ENCODE measurements around the gene OR10W1. TPM values are rescaled to one million over a fixed set of nuclear protein-coding genes. Genes with fewer than 3 reads are reported as not detected.

The OR10W1 gene
- total RNA-seq, 1 experiment from 2014 or later, result not detected

DNA sequence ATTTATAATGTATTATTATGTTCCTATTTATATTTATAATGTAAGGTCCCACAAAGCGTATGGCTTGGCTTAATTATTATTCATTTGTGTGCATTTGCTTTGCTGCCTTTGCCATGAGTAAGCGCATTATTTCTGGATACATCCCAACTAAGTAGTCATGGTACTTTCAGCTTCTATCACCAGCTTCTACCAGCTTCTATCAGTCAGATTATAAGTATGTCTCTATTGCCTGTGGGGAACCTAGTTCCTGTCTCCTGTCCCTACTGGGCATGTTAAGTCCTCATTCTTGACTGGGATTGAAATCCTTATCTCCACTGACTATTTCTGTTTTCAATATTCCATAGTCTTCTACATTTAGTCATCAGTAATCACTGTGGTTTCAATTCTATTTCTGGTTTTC lies 33.5 kb upstream of the OR10W1 start:
- no peaks in the 10 kb centered on the region for H3K9me3 ChIP-seq (ENCODE audit: control insufficient read depth in 1 of 2, insufficient read depth in 1 of 2, low read depth in 1 of 2, low read length in 2 of 2)
- no TSS peak for BruUV-seq (replicated peaks)
- H3K4me2 ChIP-seq (ENCODE audit: low read length), result no peak overlapping the region
- no peaks in the 10 kb centered on the region for H3K36me3 ChIP-seq (ENCODE audit: control insufficient read depth in 1 of 2, insufficient read depth in 2 of 2, low read length in 2 of 2)
- no peaks in the 10 kb centered on the region for H3K4me1 ChIP-seq (ENCODE audit: control insufficient read depth in 1 of 2, insufficient read depth in 2 of 2, low read length in 2 of 2)
- no peak for ATAC-seq
- H3K9ac ChIP-seq (ENCODE audit: low read length), result no peak overlapping the region
- no peak for DNase-seq (ENCODE audit: low read depth, low spot score)
- H3K79me2 ChIP-seq (ENCODE audit: insufficient read depth, low read length), result no peaks in the 10 kb centered on the region
- POLR2A ChIA-PET, result no interaction called here
- no peaks in the 10 kb centered on the region for H3K27me3 ChIP-seq (ENCODE audit: insufficient read depth, low read length)
- no peak for TF ChIP-seq EZH2 (IDR thresholded peaks at IDR 0.05)
- H4K20me1 ChIP-seq (ENCODE audit: insufficient read depth), result no peaks in the 10 kb centered on the region
- RAD21 ChIA-PET (ENCODE audit: low non-redundant PET in 1 of 2, low total read pairs in 2 of 2, uncharacterized antibody in 2 of 2, unreplicated experiment in 2 of 2), result no interaction called here
- CTCF ChIA-PET, result no interaction called here
- no peak overlapping the region for H3K27ac ChIP-seq (ENCODE audit: low read depth, low read length)
- no peak overlapping the region for H2AFZ ChIP-seq (ENCODE audit: low read depth, low read length, poor library complexity, severe bottlenecking)
- H3K9me2 ChIP-seq (ENCODE audit: insufficient read depth), result no peaks in the 10 kb centered on the region
- H3K4me3 ChIP-seq (replicated peaks in 1 of 2; ENCODE audit: low read depth in 1 of 2, low read length in 2 of 2), result no peak overlapping the region
- intact Hi-C loops (cut with micrococcal nuclease), result no loop called here

DNA sequence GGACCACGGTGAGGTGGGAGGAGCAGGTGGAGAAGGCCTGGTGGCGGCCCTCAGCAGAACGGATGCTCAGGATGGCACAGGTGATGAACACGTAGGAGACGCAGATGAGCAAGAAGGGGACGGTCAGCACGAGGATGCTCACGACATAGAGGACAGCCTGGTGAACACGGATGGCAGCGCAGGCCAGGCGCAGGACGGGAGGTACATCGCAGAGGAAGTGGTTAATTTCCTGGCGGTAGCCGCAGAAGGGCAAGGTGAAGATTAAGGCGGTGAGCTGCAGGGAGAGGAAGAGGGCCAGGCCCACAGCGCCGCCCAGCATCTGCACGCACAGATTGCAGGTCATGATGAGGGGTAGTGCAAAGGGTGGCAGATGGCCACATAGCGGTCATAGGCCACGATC lies 24.0 kb upstream of the OR10W1 start:
- RAD21 ChIA-PET (ENCODE audit: low non-redundant PET in 1 of 2, low total read pairs in 2 of 2, uncharacterized antibody in 2 of 2, unreplicated experiment in 2 of 2), result no interaction called here
- POLR2A ChIA-PET, result no interaction called here
- no peak for DNase-seq (ENCODE audit: low read depth, low spot score)
- H3K79me2 ChIP-seq (ENCODE audit: insufficient read depth, low read length), result no peaks in the 10 kb centered on the region
- no peaks in the 10 kb centered on the region for H3K9me2 ChIP-seq (ENCODE audit: insufficient read depth)
- H3K4me1 ChIP-seq (ENCODE audit: control insufficient read depth in 1 of 2, insufficient read depth in 2 of 2, low read length in 2 of 2), result no peaks in the 10 kb centered on the region
- no peaks in the 10 kb centered on the region for H4K20me1 ChIP-seq (ENCODE audit: insufficient read depth)
- intact Hi-C loops (cut with micrococcal nuclease), result no loop called here
- H2AFZ ChIP-seq (ENCODE audit: low read depth, low read length, poor library complexity, severe bottlenecking), result no peak overlapping the region
- no peaks in the 10 kb centered on the region for H3K36me3 ChIP-seq (ENCODE audit: control insufficient read depth in 1 of 2, insufficient read depth in 2 of 2, low read length in 2 of 2)
- H3K9me3 ChIP-seq (ENCODE audit: control insufficient read depth in 1 of 2, insufficient read depth in 1 of 2, low read depth in 1 of 2, low read length in 2 of 2), result no peaks in the 10 kb centered on the region
- H3K9ac ChIP-seq (ENCODE audit: low read length), result no peak overlapping the region
- no peak for ATAC-seq
- H3K4me2 ChIP-seq (ENCODE audit: low read length), result no peak overlapping the region
- TF ChIP-seq ZNF274 (IDR thresholded peaks at IDR 0.05; ENCODE audit: low read depth, low read length), result no peak
- no peak for TF ChIP-seq FOSL1 (IDR thresholded peaks at IDR 0.05; ENCODE audit: low read depth)
- no peak for TF ChIP-seq YY1 (IDR thresholded peaks at IDR 0.05; ENCODE audit: extremely low read depth, insufficient replicate concordance, low read depth, low read length)
- no peak for TF ChIP-seq EGR1 (IDR thresholded peaks at IDR 0.05; ENCODE audit: low read depth)
- TF ChIP-seq, protein P1, sequence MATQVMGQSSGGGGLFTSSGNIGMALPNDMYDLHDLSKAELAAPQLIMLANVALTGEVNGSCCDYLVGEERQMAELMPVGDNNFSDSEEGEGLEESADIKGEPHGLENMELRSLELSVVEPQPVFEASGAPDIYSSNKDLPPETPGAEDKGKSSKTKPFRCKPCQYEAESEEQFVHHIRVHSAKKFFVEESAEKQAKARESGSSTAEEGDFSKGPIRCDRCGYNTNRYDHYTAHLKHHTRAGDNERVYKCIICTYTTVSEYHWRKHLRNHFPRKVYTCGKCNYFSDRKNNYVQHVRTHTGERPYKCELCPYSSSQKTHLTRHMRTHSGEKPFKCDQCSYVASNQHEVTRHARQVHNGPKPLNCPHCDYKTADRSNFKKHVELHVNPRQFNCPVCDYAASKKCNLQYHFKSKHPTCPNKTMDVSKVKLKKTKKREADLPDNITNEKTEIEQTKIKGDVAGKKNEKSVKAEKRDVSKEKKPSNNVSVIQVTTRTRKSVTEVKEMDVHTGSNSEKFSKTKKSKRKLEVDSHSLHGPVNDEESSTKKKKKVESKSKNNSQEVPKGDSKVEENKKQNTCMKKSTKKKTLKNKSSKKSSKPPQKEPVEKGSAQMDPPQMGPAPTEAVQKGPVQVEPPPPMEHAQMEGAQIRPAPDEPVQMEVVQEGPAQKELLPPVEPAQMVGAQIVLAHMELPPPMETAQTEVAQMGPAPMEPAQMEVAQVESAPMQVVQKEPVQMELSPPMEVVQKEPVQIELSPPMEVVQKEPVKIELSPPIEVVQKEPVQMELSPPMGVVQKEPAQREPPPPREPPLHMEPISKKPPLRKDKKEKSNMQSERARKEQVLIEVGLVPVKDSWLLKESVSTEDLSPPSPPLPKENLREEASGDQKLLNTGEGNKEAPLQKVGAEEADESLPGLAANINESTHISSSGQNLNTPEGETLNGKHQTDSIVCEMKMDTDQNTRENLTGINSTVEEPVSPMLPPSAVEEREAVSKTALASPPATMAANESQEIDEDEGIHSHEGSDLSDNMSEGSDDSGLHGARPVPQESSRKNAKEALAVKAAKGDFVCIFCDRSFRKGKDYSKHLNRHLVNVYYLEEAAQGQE (IDR thresholded peaks at IDR 0.05; ENCODE audit: low read depth), result no peak
- no peak for TF ChIP-seq SRF (IDR thresholded peaks at IDR 0.05; ENCODE audit: low read depth)
- TF ChIP-seq, protein P2, sequence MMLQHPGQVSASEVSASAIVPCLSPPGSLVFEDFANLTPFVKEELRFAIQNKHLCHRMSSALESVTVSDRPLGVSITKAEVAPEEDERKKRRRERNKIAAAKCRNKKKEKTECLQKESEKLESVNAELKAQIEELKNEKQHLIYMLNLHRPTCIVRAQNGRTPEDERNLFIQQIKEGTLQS (IDR thresholded peaks at IDR 0.05), result no peak
- TF ChIP-seq RAD21 (IDR thresholded peaks at IDR 0.05; ENCODE audit: low read depth), result no peak
- TF ChIP-seq EZH2 (IDR thresholded peaks at IDR 0.05), result no peak
- TF ChIP-seq JUND (IDR thresholded peaks at IDR 0.05), result no peak
- TF ChIP-seq CBX3 (IDR thresholded peaks at IDR 0.05; ENCODE audit: low read depth), result no peak
- TF ChIP-seq EZH2phosphoT487 (IDR thresholded peaks at IDR 0.05; ENCODE audit: borderline replicate concordance), result no peak
- TF ChIP-seq ZFX (IDR thresholded peaks at IDR 0.05), result no peak
- TF ChIP-seq POLR2AphosphoS5 (IDR thresholded peaks at IDR 0.05; ENCODE audit: low read depth, low read length), result no peak
- TF ChIP-seq SP1 (IDR thresholded peaks at IDR 0.05; ENCODE audit: low read depth), result no peak
- TF ChIP-seq, protein P3, sequence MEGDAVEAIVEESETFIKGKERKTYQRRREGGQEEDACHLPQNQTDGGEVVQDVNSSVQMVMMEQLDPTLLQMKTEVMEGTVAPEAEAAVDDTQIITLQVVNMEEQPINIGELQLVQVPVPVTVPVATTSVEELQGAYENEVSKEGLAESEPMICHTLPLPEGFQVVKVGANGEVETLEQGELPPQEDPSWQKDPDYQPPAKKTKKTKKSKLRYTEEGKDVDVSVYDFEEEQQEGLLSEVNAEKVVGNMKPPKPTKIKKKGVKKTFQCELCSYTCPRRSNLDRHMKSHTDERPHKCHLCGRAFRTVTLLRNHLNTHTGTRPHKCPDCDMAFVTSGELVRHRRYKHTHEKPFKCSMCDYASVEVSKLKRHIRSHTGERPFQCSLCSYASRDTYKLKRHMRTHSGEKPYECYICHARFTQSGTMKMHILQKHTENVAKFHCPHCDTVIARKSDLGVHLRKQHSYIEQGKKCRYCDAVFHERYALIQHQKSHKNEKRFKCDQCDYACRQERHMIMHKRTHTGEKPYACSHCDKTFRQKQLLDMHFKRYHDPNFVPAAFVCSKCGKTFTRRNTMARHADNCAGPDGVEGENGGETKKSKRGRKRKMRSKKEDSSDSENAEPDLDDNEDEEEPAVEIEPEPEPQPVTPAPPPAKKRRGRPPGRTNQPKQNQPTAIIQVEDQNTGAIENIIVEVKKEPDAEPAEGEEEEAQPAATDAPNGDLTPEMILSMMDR (IDR thresholded peaks at IDR 0.05 in 2 of 3, conservative IDR thresholded peaks at IDR 0.05 in 1 of 3; ENCODE audit: borderline replicate concordance in 1 of 3, insufficient read depth in 1 of 3, low read depth in 2 of 3, low read length in 2 of 3), result no peak
- TF ChIP-seq, protein P4, sequence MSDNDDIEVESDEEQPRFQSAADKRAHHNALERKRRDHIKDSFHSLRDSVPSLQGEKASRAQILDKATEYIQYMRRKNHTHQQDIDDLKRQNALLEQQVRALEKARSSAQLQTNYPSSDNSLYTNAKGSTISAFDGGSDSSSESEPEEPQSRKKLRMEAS (IDR thresholded peaks at IDR 0.05), result no peak
- no peak for TF ChIP-seq POLR2A (IDR thresholded peaks at IDR 0.05; ENCODE audit: borderline replicate concordance, extremely low read depth, insufficient read depth, insufficient read length)
- BruUV-seq (replicated peaks), result no TSS peak
- H3K27ac ChIP-seq (ENCODE audit: low read depth, low read length), result no peak overlapping the region
- CTCF ChIA-PET, result no interaction called here
- no peaks in the 10 kb centered on the region for H3K27me3 ChIP-seq (ENCODE audit: insufficient read depth, low read length)
- no peak overlapping the region for H3K4me3 ChIP-seq (replicated peaks in 1 of 2; ENCODE audit: low read depth in 1 of 2, low read length in 2 of 2)

Data from HCT116 (cell line).